ENCODE data around the gene NANOGP8.

GRCh38 chr15:35080226-35080625 lies 4.9 kb downstream of the NANOGP8 start:
- TF ChIP-seq TAF1 (IDR thresholded peaks at IDR 0.05; ENCODE audit: low read depth, low read length) = no peak
- TF ChIP-seq POLR2A (IDR thresholded peaks at IDR 0.05; ENCODE audit: low read depth, low read length) = no peak
- TF ChIP-seq POLR2AphosphoS5 (IDR thresholded peaks at IDR 0.05; ENCODE audit: low read depth, low read length) = no peak
- TF ChIP-seq POU2F2 (IDR thresholded peaks at IDR 0.05; ENCODE audit: low read depth, low read length) = no peak
- no peak for TF ChIP-seq SPI1 (IDR thresholded peaks at IDR 0.05; ENCODE audit: low read depth, low read length)
- no peak for TF ChIP-seq PAX5 (IDR thresholded peaks at IDR 0.05; ENCODE audit: insufficient read depth, low read length, severe bottlenecking)

All from GM12891 (cell line).